Activated gamma-delta T cell (primary cell): ENCODE results near the gene CEP43.
"Not testable (repeated sequence)": the region's sequence is repeated elsewhere in the genome, so short reads cannot be mapped to it uniquely, and the experiment has no call there.

Experiments used
- DNase-seq: peaks from one replicate; lab custom pipeline; 2025; lab: John Stamatoyannopoulos, UW
- total RNA-seq, 2 donors: gene quantifications; one replicate each; lab custom pipeline; 2026; lab: John Stamatoyannopoulos, UW

Gene CEP43, protein sequence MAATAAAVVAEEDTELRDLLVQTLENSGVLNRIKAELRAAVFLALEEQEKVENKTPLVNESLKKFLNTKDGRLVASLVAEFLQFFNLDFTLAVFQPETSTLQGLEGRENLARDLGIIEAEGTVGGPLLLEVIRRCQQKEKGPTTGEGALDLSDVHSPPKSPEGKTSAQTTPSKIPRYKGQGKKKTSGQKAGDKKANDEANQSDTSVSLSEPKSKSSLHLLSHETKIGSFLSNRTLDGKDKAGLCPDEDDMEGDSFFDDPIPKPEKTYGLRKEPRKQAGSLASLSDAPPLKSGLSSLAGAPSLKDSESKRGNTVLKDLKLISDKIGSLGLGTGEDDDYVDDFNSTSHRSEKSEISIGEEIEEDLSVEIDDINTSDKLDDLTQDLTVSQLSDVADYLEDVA
- 30.5 to 32.8 reads per million in 2 donors for total RNA-seq

DNA sequence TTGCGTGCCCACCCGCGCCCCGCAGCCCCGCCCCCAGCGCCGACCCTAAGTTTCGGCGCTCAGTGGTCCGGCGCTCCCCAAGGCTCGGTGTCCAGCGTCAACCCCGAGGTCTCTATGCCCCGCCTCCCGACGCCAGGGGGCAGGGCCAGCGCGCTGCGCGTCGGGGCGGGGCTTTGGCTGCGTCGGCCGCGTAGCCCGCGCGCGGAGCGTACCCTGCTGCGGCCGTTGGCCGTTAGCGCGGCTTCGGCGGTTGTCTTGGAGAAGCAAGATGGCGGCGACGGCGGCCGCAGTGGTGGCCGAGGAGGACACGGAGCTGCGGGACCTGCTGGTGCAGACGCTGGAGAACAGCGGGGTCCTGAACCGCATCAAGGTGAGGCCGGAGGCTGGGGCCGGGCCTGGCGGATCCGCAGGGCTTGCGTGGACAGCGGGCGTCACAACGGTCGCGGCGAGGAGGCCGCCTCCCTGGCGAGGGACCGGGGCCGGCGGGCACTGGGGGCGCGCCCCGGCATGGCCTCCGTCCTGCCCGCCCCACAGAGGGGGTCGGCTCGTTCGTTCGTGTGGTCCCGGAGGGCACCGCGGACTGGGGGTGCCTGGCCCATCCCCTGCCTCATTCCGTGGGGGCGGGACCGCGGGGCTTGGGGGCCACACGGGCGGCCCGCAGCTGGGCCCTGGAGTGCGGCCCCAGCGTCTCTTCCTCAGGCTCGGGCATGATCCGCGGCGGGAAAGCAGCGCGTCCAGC is at the start of gene CEP43:
CEP43 (plus strand) TSS at position 253 of the 739 bp plus-strand sequence; CDS start at position 269, 16 bp downstream.
- DNase-seq, result peak; percentile 82

DNA sequence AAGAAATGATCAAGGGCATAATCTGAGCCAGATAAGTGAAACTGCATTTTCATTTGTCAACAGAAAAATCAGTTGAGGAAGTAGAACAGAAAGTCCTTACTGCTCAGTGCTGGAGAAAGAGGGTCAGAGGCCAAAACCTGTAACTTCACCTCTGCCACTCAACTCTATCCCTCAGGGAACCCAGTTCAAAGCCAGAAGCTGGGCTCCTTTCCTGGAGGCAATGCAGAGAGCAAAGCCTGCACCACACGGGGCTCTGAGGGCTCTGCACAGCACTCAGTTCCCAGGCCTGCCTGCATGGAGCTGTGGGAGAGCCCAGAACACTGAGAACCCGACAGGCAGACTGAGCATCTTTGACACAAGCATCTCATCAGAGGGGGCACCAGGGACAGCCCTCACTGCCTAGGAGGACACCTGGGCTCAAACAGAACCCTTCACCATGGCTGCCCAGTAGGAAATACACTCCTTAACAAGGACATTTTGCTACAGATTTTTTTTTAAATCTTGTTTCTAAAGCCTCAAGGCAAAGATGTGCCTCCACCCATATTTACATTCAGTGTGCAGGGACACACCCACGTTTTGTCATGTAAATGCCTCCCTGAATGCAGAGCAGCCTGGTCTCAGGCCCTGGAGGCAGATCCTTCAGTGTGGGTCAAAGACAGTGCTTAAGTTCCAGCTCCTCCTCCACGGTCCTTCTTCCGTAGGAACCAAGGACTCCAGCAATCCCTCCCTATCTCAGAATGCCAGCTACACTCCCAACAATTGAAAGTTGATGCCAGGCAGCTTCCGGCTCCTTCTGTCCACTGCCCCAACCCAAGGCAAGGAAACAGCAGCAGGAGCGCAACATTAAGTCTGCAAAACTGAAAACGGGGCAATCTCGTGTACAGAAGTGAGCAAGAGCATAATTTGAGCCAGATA is 49.4 kb upstream of the CEP43 start:
- DNase-seq, result no peak

DNA sequence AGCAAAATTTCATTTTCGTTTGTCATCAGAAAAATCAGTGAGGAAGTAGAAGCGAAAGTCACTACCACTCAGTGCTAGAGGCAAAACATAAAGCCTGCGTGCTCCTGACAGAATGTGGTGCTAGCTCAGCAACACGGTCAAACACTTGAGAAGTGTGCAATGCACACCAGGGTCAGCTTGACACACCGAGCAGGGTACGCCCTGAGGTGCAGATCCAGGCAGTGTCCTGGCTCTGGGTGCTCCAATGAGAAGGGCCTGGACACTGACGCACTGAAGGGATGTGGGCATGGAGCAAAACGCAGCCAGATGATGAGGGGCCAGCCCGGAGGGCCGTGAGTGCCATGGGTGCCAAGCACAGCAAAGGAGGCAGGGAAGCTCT is 48.8 kb upstream of the CEP43 start:
- DNase-seq, result no peak

DNA sequence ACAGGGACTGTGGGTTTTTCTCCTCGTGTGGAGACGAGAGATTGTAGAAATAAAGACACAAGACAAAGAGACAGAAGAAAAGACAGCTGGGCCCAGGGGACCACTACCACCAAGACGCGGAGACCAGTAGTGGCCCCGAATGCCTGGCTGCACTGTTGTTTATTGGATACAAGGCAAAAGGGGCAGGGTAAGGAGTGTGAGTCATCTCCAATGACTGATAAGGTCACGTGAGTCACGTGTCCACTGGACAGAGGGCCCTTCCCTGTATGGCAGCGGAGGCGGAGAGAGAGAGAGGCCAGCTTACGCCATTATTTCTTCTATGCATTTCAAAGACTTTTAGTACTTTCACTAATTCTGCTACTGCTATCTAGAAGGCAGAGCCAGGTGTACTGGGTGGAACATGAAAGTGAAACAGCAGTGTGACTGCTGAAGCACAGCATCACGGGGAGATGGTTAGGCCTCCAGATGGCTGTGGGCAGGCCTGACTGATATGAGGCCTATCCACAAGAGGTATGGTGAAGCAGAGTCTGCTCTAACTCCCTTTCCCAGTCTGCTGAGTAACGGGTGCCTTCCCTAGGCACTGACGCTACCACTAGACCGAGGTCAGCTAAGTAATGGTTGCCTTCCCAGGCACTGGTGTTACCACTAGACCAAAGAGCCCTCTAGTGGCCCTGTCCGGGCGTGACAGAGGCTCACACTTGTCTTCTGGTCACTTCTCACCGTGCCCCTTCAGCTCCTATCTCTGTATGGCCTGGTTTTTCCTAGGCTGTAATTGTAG is 48.1 kb upstream of the CEP43 start:
- not testable (repeated sequence) for DNase-seq

DNA sequence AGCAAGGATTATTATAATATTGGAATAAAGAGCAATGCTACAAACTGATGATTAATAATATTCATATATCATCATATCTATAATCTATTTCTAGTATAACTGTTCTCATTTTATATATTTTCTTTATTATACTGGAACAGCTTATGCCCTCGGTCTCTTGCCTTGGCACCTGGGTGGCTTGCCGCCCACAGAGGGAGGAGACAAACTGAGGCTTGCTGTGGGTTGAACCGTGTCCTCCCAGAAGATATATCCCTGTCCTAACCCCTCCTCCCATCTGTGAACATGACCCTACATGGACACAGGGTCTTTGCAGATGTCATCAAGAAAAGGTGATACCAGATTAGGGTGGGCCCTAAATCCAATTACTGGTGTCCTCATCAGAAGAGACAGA is 47.5 kb upstream of the CEP43 start:
- no peak for DNase-seq

DNA sequence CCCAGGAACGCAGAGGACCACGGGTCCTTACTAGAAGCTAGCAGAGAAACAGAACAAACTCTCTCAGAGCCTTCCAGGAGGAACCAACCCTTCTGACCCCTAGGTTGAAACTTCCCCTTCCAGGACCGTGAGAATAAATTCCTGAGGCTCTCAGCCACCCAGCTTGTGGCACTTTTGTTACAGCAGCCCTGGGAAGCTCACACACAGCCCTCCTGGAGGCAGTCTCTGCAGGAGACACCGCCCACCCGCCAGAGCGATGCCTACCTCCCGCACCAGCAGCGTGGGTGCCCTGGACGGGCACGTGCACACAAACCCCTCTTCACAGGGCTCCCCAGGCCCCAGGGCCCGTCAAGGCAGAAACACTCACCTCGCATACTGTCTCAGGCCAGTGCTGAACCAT is 47.1 kb upstream of the CEP43 start:
- no peak for DNase-seq

DNA sequence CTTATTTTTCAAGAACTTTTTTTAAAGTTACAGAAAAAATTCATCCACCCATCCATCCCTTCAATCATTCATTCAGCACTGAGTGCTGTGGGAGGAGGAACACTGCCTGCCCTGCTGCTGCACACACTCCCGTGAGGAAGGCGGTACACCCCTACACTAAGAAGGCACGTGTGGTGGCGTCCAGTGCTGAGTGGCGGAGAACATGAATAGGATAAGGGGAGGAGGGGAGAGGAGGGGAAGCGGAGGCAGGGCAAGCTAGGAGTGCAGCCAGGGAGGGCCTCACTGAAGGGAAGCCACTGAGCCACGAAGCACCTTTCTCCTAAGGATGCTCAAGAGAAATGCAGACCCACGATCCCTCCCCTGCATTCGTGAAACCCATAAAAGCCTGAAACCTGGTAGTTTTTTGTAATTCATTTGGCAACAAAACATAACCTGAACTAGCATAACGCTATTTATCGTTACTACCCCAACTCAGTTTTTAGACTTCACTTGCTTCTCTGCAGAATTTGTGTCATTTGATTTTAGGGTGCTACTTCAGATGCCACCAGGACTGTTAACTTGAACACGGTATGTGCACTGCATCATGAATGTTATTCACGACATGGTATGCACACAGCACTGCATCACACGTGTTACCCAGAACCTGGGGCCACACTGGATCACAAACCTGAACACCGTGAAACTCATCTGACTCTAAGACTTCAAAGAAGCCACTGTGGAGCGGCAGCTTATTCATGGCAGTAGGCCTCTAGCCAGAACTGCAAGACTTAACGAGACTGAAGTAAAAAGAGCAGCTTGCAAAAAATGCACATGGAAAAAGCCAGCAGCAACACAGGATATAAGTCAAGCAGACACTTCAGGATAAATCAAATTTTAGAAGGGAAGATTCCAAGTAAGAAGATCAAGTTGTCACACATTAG is 46.4 kb upstream of the CEP43 start:
- no peak for DNase-seq

DNA sequence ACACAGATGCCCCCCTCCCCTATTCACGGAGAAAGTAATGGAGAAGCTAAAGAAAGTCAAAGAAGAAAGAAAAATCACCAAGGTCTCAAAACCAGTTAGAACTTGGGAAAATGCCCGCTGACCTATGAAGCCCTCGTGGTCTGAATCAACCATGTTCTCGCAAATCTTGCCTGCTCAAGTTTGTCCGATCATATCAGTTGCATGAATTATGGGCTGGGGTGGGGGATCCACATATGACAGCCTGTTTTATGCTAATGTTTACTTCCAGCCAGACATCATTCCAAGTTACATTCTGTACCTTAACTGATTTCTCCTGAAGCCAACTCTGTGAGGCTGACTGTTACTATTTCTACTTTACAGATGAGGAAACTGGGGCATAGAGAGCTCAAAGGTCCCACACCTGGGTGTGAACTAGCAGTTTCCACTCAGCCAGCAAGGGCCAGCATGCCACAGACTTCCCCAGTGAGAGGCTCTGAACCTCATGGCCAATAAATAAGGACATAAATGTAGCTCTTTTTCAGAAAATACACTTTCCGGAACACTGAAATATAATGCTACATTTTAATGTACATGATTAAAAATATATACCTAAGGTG is 45.0 kb upstream of the CEP43 start:
- no peak for DNase-seq

DNA sequence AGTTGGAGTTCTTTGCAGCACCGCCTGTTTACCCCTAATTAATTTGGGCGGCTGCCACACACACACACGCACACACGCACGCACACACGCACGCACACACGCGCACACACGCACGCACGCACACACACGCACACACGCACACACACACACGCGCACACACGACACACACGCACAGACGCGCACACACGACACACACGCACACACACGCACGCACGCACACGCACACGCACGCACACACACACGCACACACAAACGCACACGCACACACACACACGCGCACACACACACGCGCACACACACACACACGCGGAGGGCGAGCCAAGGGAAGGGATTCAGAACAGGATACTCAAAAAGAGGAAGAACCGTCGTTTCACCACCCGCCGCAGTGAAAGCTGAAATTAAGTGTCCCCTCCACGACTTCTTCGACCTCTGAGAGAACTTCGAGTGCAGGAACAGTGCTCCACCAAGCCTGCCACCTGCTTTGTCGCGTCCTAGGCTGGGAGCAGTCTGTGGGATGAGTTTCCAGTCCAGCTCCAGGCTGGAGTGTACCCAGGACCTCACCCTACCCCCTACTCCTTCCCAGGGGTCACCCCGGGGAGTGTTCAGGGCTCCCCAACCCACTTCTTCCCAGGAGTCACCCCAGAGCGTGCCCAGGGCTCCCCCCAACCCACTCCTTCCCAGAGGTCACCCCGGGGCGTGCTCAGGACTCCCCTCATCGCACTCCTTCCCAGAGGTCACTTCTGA is 43.9 kb upstream of the CEP43 start:
- no peak for DNase-seq

DNA sequence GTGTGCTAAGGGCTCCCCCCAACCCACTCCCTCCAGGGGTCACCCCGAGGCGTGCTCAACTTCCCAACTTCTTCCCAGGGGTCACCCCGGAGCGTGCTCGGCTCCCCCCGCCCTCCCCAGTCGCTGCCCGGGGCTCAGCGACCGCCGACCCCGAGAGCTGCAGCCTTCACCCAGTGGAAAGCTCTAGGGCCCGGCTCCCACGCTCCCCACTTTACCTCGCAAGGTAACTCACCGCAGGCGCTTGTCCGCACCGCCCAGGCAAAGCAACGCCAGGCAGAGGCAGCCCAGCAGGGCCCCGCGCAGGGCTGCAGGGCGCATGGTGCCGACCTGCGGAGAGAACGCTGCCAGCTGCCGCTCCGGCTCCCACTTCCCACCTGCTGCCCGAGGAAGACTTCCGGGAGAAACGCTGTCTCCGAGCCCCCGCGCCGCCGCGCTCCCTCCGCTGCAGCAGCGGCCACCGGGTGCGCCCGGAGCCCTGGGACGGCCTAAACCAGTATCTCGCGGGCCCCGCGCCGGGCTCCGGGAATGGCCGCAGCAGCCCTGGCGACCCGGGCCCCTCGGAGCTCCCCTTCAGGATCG is 43.2 kb upstream of the CEP43 start:
- DNase-seq, result no peak

DNA sequence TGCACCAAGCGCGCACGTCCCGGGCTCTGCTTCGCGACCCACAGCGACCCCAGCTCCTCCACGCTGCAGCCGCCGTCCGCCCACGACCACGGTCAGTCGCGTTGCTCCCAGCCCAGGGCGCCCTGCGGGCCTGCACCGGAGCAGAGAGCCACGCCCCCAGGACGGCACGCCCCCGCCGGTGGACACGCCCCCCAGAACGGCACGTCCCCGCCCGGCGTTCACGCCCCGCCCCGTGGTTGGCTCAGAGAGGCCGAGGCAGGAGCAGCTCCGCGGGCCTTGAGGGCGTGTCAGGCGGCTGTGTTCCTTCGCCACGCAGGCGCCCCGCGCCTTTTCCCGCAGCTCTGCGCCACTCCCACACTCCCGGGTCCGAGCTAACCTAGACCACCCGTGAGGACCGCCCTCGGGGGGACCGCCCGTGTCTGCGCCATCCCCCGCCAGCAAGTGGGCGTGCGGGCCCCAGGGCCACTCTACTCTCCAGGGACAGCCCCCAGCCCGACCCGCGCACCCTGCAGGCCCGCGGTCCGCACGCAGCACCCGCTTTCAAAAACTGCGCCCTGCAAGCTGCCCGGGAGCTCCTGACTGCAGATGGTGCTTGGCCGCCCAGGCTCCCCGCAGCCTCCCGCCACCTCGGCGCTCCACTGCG is 42.6 kb upstream of the CEP43 start, which contains the start of gene RNASET2:
RNASET2 (minus strand) TSS at position 107 of the 643 bp plus-strand sequence. CDS start 368 bp downstream, outside the sequence.
- peak; percentile 94 for DNase-seq

DNA sequence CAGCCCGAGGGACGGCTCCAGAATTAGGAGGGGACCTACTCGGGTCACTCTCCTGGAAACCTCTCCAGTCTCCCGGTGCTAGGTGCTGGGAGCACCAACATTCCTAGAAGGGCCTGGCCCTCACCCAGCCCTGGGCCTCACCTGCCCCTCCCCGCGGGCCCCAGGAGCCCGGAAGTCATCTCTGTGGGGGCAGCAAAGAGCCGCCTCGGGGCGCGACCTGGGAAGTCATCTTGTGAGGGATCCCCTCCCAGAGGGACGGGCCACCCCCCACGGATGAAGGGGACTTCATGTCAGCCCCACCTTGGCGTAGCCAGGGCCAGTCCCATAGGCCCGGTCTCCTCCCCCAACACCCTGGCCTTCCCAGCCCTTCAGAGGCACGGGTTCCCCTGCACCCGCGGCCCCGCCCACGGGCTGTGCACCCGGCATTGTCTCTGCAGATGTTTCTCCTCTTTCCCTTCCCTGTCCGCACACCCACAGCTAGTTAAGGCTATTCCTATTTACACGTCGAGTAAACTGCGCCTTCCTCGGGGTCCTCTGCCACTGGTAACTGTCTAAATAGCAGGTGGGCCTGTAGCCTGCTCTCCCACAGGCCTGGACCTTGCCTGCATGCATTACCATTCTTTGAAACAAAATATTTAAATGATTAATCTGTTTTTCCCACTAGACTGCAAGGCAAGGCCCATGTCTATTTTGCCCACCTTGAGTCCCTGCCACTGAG is 42.0 kb upstream of the CEP43 start:
- peak; percentile 42 for DNase-seq

DNA sequence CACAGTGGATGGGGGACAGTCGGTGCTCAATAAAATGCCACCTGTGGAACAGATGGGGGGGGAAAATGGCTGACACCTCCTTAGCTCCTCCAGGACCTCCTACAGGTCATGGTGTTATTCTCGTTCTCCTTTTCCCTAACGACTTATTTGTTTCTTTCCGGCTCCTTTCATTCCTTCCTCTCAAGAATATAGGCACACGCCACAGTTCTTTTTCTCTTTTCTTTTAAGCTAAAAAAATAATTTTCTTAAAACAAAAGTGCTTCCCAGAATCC is 41.5 kb upstream of the CEP43 start:
- no peak for DNase-seq

DNA sequence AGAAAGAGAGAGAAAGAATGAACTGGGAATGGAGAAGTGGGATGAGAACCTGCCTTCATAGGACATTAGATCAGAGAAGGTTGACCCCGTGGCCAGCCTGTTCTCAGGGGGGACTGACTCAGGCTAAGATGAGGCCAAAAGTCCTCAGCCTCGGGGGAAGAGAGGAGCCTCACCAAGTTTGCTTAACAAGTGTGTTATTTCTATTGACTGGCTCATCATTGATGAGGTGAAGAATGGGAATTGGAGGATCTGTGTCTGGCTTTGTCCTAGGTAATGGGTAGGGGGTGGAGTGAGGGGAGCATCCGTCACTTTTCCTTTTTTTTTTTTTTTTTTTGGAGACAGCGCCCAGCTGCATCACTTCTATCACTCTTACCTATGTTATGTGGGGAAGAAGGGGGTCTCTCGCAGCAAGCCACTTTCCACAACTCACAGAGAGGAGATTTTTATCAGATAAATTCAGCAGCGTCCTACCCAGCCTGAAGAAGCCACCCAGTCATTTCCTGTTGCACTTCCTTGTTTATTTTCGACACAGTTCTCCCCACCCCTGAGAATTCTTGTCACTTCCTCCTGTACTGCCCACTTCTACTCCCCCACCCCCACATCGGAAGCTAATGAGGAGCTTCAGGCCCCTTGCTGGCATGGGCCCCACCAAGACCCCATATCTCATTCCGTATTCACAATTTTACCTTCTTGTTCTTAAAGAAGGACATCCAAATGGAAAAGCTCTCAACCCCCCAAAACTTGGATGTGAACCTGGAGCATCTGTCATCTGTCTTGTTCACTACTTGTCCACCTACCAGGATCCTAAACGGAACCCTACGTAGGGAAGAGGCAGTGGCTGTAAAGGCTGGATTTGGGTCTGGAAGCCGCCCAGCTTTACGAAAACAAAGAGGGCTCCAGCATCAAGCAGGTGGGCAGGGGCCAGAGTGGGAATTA is 40.0 kb upstream of the CEP43 start:
- no peak for DNase-seq

DNA sequence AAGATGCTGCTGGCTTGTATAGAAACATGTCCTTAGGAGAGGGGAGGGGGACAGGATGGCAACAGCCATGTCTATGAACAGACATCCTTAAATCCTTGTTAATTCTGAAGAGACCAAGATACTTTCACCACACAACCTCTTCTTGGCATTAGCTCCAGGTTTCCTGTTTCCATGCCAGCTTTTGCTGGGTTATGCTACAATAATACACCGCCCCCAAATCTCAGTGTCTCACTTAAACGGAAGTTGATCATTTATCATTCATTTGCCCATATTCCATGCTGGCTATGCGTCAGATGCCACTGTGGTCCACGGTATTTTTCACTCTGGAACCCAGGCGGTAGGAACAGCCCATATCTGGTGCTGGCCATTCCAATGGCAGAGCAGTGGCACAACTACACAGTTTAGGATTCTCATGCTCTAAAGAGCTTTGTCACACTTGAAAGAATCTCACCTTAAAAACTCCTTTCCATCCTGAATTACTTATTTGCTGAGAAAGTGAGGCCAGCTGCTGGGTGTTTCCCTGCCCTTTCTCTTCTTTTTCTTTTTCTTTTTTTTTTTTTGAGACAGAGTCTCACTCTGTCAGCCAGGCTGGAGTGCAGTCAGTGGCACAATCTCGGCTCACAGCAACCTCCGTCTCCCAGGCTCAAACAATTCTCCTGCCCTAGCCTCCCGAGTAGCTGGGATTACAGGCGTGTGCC is 39.1 kb upstream of the CEP43 start:
- no peak for DNase-seq

DNA sequence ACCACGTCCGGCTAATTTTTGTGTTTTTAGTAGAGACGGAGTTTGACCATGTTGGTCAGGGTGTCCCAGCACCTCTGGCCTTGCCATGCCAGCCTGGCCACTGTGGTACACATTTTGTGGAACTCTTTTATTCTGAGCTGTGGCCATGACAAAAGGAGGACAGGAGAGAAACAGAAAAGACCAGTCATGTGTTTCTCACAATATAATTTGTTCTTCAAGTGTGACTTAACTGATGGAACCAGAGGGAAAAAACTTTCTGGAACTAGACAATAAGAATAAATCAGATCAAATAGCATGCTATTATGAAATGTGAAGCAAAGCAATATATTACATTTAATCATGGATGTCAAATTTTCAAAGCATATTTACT is 38.6 kb upstream of the CEP43 start:
- no peak for DNase-seq
